Measurements from ENCODE around the gene FAM240A. TPM values are rescaled to one million over a fixed set of nuclear protein-coding genes. Genes with fewer than 3 reads are reported as not detected.
A peak's percentile ranks its signal among the peaks of the same experiment; 100 is the strongest.

FAM240A gene
- total RNA-seq, 2 donors from 2014 or later: not detected

GRCh38 chr3:46670891-46671427, 58.6 kb downstream of the FAM240A start:
- no peaks in the 10 kb centered on the region for H3K36me3 ChIP-seq (ENCODE audit: control insufficient read depth, insufficient read depth, low read length)
- no peaks in the 10 kb centered on the region for H3K27me3 Mint-ChIP-seq (ENCODE audit: insufficient read depth)
- peaks cover 3% of the 10 kb centered on the region for H3K36me3 Mint-ChIP-seq (ENCODE audit: low read depth)
- no peaks in the 10 kb centered on the region for H3K9me3 ChIP-seq (ENCODE audit: control insufficient read depth, low read length)
- no peak overlapping the region for H3K9ac ChIP-seq (ENCODE audit: extremely low read depth, low read length, poor library complexity, severe bottlenecking)
- no peak overlapping the region for H3K27ac ChIP-seq (ENCODE audit: low read depth, low read length)
- no peak for TF ChIP-seq CTCF (conservative IDR thresholded peaks at IDR 0.05)
- H3K9me3 Mint-ChIP-seq: no peaks in the 10 kb centered on the region
- peak; percentile 44 for DNase-seq
- H3K4me3 ChIP-seq (ENCODE audit: low read length): no peak overlapping the region
- no peaks in the 10 kb centered on the region for H3K4me1 Mint-ChIP-seq
- H3K4me1 ChIP-seq (ENCODE audit: control insufficient read depth, insufficient read depth, low read length): no peaks in the 10 kb centered on the region
- H3K4me3 Mint-ChIP-seq: no peak overlapping the region
- H3K27ac Mint-ChIP-seq: no peak overlapping the region
- WGBS, 2 experiments (ENCODE audit: insufficient coverage in 1 of 2, insufficient read length in 1 of 2): 91 to 92% methylated on average over 2 to 4 of the region's 4 CpGs
- no peaks in the 10 kb centered on the region for H3K27me3 ChIP-seq (ENCODE audit: control insufficient read depth, insufficient read depth, low read length, poor library complexity, severe bottlenecking)

GRCh38 chr3:46671541-46672348, 59.4 kb downstream of the FAM240A start:
- no peak overlapping the region for H3K9ac ChIP-seq (ENCODE audit: extremely low read depth, low read length, poor library complexity, severe bottlenecking)
- H3K4me1 ChIP-seq (ENCODE audit: control insufficient read depth, insufficient read depth, low read length): no peaks in the 10 kb centered on the region
- no peak overlapping the region for H3K27ac ChIP-seq (ENCODE audit: low read depth, low read length)
- H3K9me3 ChIP-seq (ENCODE audit: control insufficient read depth, low read length): no peaks in the 10 kb centered on the region
- DNase-seq: peak; percentile 34
- no peak overlapping the region for H3K4me3 ChIP-seq (ENCODE audit: low read length)
- no peaks in the 10 kb centered on the region for H3K36me3 ChIP-seq (ENCODE audit: control insufficient read depth, insufficient read depth, low read length)
- no peak overlapping the region for H3K27ac Mint-ChIP-seq
- H3K9me3 Mint-ChIP-seq: no peaks in the 10 kb centered on the region
- H3K27me3 ChIP-seq (ENCODE audit: control insufficient read depth, insufficient read depth, low read length, poor library complexity, severe bottlenecking): no peaks in the 10 kb centered on the region
- no peak overlapping the region for H3K4me3 Mint-ChIP-seq
- no peaks in the 10 kb centered on the region for H3K4me1 Mint-ChIP-seq
- peaks cover 3% of the 10 kb centered on the region for H3K36me3 Mint-ChIP-seq (ENCODE audit: low read depth)
- no peak for TF ChIP-seq CTCF (conservative IDR thresholded peaks at IDR 0.05)
- H3K27me3 Mint-ChIP-seq (ENCODE audit: insufficient read depth): no peaks in the 10 kb centered on the region
- 93 to 98% methylated on average over 9 to 25 of the region's 25 CpGs for WGBS, 2 experiments (ENCODE audit: insufficient coverage in 1 of 2, insufficient read length in 1 of 2)

GRCh38 chr3:46672349-46672695, 60.0 kb downstream of the FAM240A start:
- no peak overlapping the region for H3K4me3 Mint-ChIP-seq
- Histone ChIP-seq H3K9ac (ENCODE audit: extremely low read depth, low read length, poor library complexity, severe bottlenecking) (no peak overlapping the region), H3K36me3 (ENCODE audit: control insufficient read depth, insufficient read depth, low read length) (no peaks in the 10 kb centered on the region), H3K4me1 (ENCODE audit: control insufficient read depth, insufficient read depth, low read length) (no peaks in the 10 kb centered on the region), H3K4me3 (ENCODE audit: low read length) (no peak overlapping the region), H3K27me3 (ENCODE audit: control insufficient read depth, insufficient read depth, low read length, poor library complexity, severe bottlenecking) (no peaks in the 10 kb centered on the region), H3K9me3 (ENCODE audit: control insufficient read depth, low read length) (no peaks in the 10 kb centered on the region), H3K27ac (ENCODE audit: low read depth, low read length) (no peak overlapping the region)
- no peak for TF ChIP-seq CTCF (conservative IDR thresholded peaks at IDR 0.05)
- no peaks in the 10 kb centered on the region for H3K27me3 Mint-ChIP-seq (ENCODE audit: insufficient read depth)
- H3K9me3 Mint-ChIP-seq: no peaks in the 10 kb centered on the region
- DNase-seq: peak; percentile 10
- peaks cover 3% of the 10 kb centered on the region for H3K36me3 Mint-ChIP-seq (ENCODE audit: low read depth)
- H3K27ac Mint-ChIP-seq: no peak overlapping the region
- 92 to 95% methylated on average over 6 of the region's 6 CpGs for WGBS, 2 experiments (ENCODE audit: insufficient coverage in 1 of 2, insufficient read length in 1 of 2)
- no peaks in the 10 kb centered on the region for H3K4me1 Mint-ChIP-seq
